WTC11 (cell line): ENCODE results near the gene SH3PXD2A.

Experiments
- CREB1 ChIP-seq: sonication (generic); formaldehyde crosslinking; IDR thresholded peaks from 2 replicates; pipeline ENCODE4 v1.8.0; 2023; ENCODE audit warnings: mild to moderate bottlenecking, missing genetic modification reagents
- CTCF ChIP-seq: fragments of 200-600 bp; IDR thresholded peaks from 2 replicates; pipeline ENCODE4 v1.8.0; 2022; ENCODE audit warnings: antibody characterized with exemption

DNA sequence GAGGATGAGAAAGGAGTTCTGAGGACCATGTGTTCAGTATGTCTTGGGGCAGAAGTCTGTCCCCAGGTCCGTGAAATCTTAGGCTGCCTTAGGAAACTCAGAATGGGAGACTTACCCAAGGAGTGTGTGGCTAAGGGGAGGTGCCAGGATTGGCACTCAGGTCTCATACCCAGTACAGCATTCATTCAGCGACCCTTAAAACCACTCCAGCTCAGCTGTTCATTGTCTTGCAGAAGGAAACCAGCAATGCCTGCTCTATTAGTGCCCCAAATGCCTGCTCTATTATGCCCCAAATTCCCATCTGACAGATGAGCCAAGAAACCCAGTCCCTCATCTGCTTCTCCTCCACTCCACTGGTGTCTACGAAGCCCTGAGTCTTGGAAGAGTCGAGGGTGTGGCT, 214.1 kb downstream of the SH3PXD2A start:
- TF ChIP-seq CREB1 (CRISPR knock-in tag) (no peak), CTCF (no peak)
